SW480 (cell line): ENCODE results near the gene OR4N2.
"Not testable (repeated sequence)": the region's sequence is repeated elsewhere in the genome, so short reads cannot be mapped to it uniquely, and the experiment has no call there.

ENCODE experiments used
- DNase-seq: peaks from one replicate; pipeline ENCODE4 v3.0.0-alpha.2; 2016; ENCODE audit warnings: low spot score

Gene OR4N2, protein sequence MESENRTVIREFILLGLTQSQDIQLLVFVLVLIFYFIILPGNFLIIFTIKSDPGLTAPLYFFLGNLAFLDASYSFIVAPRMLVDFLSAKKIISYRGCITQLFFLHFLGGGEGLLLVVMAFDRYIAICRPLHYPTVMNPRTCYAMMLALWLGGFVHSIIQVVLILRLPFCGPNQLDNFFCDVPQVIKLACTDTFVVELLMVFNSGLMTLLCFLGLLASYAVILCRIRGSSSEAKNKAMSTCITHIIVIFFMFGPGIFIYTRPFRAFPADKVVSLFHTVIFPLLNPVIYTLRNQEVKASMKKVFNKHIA

GRCh38 chr14:19803470-19803869 lies at the start of gene OR4N2:
TSS of gene OR4N2 (plus strand) at chr14:19803770. CDS start at chr14:19827449, 23,679 bp downstream.
- not testable (repeated sequence) for DNase-seq

- no peak for DNase-seq
These were observed 49.4 kb upstream of the OR4N2 start for GRCh38 chr14:19754172-19754571.

DNA sequence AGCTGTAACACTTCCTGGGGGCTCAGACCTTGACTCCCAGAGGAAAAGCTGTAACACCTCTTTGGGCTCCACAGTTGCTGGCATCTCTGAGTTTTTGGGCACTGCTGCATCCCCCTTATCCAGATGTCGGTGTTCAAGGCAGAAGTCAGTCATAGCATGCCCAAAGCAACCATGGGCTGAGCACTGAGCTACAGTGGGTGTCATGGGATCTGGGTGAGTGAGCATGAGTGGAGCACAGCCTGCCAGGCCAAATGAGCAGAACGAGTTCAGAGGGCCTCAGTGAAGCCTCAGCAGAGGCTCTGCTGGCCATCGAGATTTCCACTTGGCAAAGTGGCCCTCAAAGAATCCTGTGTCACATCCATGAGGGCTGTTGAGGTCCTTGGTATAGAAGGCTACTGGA lies 32.1 kb upstream of the OR4N2 start:
- not testable (repeated sequence) for DNase-seq

DNA sequence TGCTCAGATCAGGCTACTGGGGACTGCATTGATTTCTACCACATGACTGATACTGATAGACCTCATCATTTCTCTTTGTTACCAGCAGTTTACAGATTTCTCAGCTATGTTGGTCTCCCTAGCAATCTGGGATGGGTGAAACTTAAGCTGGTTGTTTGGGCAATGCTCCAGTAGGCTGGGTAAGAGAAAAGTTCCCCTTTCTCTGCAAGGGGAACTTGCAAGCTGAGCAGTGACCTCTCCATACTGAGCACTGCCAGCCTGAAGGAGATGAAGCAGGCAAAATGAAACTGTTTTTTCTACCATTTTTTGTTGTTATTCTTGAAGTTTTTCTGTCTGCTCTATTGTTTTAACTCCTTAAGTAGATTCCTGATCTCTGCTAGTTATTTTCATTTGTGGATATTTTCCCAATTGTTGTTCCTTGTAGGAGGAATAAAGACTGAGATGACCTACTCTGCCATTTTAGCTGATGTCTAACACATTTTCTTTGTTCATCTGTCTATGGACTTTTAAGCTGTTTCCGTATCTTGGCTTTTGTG lies 31.6 kb upstream of the OR4N2 start:
- DNase-seq: no peak

DNA sequence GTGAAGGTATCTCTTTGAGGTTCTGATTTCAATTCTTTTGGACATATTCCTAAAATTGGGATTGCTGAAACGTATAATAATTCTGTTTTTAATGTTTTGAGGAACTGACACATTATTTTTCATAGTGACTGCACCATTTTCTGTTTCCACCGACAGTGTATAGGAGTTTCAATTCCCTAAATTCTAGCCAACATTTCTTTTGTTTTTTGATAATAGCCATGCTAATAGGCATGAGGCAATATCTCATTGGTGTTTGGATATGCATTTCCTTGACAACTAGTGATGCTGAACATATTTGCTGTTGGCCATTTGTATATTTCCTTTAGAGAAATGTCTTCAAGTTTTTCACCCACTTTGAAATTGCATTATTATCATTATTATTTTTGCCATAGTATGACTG lies 31.1 kb upstream of the OR4N2 start:
- DNase-seq: not testable (repeated sequence)

- not testable (repeated sequence) for DNase-seq
These were observed 30.4 kb upstream of the OR4N2 start, which contains the start of gene OR4M1 for GRCh38 chr14:19773204-19773603. TSS of gene OR4M1 (plus strand) at chr14:19773504. CDS start at chr14:19780323, 6,819 bp downstream.

- no peak for DNase-seq
These were observed 28.0 kb upstream of the OR4N2 start for GRCh38 chr14:19775587-19775986.

GRCh38 chr14:19785848-19786247 lies 17.7 kb upstream of the OR4N2 start:
- DNase-seq: not testable (repeated sequence)

DNA sequence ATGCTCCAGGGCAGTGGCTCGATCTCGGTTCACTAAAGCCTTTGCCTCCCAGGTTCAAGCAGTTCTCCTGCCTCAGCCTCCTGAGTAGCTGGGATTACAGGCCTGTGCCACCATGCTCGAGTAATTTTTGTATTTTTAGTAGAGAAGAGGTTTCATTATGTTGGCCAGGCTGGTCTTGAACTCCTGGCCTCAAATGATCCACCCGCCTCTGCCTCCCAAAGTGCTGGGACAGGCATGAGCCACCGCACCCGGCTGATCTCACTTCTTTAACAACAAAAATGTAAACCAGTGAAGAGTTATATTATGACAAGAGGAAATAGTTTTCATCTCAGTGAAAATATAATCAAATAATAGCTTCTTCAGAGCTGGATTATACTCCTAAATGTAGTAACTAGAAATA lies 16.3 kb upstream of the OR4N2 start:
- not testable (repeated sequence) for DNase-seq

GRCh38 chr14:19788150-19788549 lies 15.4 kb upstream of the OR4N2 start:
- not testable (repeated sequence) for DNase-seq

DNA sequence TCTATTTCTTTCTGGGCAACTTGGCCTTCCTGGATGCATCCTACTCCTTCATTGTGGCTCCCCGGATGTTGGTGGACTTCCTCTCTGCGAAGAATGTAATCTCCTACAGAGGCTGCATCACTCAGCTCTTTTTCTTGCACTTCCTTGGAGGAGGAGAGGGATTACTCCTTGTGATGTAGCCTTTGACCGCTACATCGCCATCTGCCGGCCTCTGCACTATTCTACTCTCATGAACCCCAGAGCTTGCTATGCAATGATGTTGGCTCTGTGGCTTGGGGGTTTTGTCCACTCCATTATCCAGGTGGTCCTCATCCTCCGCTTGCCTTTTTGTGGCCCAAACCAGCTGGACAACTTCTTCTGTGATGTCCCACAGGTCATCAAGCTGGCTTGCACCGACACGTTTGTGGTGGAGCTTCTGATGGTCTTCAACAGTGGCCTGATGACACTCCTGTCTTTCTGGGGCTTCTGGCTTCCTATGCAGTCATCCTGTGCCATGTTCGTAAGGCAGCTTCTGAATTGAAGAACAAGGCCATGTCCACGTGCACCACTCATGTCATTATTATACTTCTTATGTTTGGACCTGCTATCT lies 7.0 kb upstream of the OR4N2 start:
- DNase-seq: not testable (repeated sequence)

- no peak for DNase-seq
These were observed 3.7 kb upstream of the OR4N2 start for GRCh38 chr14:19799880-19800279.

DNA sequence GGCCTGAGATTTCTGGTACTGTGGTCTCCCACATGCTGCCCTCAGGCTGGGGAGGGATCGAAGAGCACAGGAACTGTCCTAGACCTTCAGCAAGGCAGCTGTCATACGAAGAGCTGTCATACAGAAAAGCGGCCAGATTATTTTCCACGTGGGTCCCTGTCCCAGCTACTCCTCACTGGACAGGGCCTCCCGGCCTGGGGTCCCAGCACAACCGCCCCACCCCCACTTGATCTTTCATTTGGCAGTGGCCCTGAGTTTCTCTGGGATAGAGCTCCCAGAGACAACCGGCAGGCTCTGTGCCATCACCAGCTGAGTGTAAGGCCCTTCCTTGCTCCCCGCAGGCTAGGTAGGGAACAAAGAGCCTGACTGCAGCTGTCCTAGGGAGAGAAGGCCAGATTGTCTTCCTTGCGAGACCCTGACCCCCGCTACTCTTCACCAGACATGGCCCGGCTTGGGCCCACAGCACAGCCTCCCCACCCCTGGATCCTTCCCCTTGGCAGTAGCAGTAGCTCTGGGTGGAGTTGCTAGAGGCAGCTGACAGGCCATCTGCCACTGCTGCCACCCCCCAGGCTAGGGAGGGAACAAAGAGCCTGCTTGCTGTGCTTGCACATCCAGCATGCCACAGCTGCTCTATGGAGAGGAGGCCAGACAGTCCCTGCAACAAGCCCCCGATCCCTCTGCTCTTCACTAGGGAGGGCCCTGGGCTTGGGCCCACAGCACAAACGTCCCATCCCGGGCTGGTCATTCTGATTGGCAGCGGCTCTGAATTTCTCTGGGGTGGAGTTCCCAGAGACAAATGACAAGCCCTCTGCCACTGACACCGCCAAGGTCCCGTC lies 3.1 kb upstream of the OR4N2 start:
- DNase-seq: no peak

DNA sequence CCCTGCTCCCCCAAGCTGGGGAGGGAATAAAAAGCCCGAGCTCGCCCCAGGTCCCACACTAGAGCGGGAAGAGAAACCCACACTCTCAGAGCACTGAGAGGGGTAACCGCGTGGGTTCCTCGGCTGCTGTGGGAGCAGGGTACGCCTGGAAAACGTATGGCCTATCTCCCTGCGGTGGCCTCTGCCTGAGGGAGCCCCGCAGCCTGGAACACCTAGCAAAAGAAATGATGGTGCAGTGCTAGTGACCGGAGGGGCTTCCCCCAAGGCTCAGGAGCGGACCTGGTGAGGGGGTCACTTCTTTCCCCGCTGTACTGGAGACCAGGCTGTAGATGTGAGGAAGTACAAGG lies 2.5 kb upstream of the OR4N2 start:
- no peak for DNase-seq

- not testable (repeated sequence) for DNase-seq
These were observed 9.8 kb downstream of the OR4N2 start for GRCh38 chr14:19813171-19813920.

- DNase-seq: not testable (repeated sequence)
These were observed 16.3 kb downstream of the OR4N2 start for GRCh38 chr14:19819879-19820278.

DNA sequence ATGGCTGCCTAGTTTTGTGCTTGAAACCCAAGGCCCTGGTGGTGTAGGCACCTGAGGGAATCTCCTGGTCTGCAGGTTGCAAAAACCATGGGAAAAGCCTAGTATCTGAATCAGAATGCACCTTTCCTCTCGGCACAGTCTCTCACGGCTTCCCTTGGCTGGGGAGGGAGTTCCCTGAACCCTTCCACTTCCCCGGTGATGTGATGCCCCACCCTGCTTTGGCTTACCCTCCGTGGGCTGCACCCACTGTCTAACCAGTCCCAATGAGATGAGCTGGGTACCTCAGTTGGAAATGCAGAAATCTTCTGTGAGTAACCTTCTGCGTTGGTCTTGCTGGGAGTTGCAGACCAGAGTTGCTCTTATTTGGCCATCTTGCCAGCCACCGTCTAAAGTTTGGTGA lies 17.4 kb downstream of the OR4N2 start:
- not testable (repeated sequence) for DNase-seq

GRCh38 chr14:19823178-19823577 lies 19.6 kb downstream of the OR4N2 start:
- no peak for DNase-seq

DNA sequence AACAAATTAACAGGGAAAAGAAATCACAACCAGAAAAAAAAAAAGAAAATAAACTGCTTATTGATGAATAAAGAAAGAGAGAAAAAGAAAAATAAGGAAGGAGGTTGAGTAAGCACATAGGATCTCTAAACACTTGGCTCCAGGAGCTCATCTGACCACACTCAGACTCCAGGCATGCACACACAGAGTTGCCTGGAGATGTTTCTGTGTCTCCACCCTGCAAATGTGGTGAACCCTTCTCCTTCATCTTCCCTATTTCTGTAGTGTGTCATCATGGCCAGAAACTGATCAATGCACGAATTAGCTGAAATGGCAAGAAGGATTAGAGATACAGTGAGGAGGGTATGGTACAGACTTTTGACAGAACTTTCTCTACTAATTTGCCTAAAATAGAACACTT lies 20.2 kb downstream of the OR4N2 start:
- DNase-seq: no peak

DNA sequence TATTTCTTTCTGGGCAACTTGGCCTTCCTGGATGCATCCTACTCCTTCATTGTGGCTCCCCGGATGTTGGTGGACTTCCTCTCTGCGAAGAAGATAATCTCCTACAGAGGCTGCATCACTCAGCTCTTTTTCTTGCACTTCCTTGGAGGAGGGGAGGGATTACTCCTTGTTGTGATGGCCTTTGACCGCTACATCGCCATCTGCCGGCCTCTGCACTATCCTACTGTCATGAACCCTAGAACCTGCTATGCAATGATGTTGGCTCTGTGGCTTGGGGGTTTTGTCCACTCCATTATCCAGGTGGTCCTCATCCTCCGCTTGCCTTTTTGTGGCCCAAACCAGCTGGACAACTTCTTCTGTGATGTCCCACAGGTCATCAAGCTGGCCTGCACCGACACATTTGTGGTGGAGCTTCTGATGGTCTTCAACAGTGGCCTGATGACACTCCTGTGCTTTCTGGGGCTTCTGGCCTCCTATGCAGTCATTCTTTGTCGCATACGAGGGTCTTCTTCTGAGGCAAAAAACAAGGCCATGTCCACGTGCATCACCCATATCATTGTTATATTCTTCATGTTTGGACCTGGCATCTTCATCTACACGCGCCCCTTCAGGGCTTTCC lies 24.2 kb downstream of the OR4N2 start:
- not testable (repeated sequence) for DNase-seq

DNA sequence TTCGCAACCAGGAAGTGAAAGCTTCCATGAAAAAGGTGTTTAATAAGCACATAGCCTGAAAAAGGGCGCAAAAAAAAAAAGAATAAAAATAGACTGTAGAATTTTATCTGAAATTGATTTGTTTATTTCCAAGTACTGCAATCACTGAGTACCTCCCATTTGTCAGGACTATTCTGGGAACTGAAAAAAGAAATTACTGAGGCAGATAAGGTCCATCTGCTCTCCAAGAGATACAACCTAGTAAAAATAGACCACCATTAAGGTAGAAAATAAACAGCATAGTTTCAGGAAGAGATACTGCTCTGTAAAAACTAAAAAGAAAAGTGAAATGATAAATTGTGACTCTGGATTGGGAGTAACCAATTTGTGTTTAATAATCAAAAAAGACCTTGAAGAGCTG lies 24.7 kb downstream of the OR4N2 start:
- no peak for DNase-seq
